ENCODE measurements around the gene OR7G2. TPM values are rescaled to one million over a fixed set of nuclear protein-coding genes. Genes with fewer than 3 reads are reported as not detected.

OR7G2 gene
- total and polyA plus RNA-seq, 9 of the 15 experiments (the other 6 are each of a cell fraction or from before 2014, with no cell fraction given): 0.20 TPM; not detected in 8

- TF ChIP-seq RBM34 (IDR thresholded peaks at IDR 0.05; ENCODE audit: borderline replicate concordance, insufficient read depth, low read length) (no peak), KLF10 (CRISPR knock-in tag; IDR thresholded peaks at IDR 0.05) (no peak), KAT8 (IDR thresholded peaks at IDR 0.05; ENCODE audit: low read depth) (no peak), E2F6 (IDR thresholded peaks at IDR 0.05; ENCODE audit: borderline replicate concordance in 1 of 2, extremely low read depth in 1 of 2, insufficient read depth in 1 of 2, insufficient read length in 1 of 2, low read depth in 1 of 2, low read length in 1 of 2, poor library complexity in 1 of 2, severe bottlenecking in 1 of 2) (peak in 1 of 2 experiments; percentile 54), FOS (IDR thresholded peaks at IDR 0.05; ENCODE audit: extremely low read depth, insufficient read length) (peak; percentile 76), MTA2 (IDR thresholded peaks at IDR 0.05; ENCODE audit: low read depth) (peak; percentile 69), ZNF395 (CRISPR knock-in tag; IDR thresholded peaks at IDR 0.05) (peak; percentile 65; the same call in 1 of the 2 replicates), PURB (CRISPR knock-in tag; IDR thresholded peaks at IDR 0.05; ENCODE audit: low read depth) (no peak), TCF15 (CRISPR knock-in tag; IDR thresholded peaks at IDR 0.05) (no peak), IRF9 (tag; IDR thresholded peaks at IDR 0.05) (no peak), CREBBP (IDR thresholded peaks at IDR 0.05; ENCODE audit: low read depth, low read length) (no peak), SLC30A9 (CRISPR knock-in tag; IDR thresholded peaks at IDR 0.05) (no peak), ZZZ3 (IDR thresholded peaks at IDR 0.05) (no peak), HBP1 (CRISPR knock-in tag; IDR thresholded peaks at IDR 0.05) (no peak), ZNF184 (CRISPR knock-in tag; IDR thresholded peaks at IDR 0.05) (no peak), ZNF24 (IDR thresholded peaks at IDR 0.05) (no peak; the same call in 1 of the 2 replicates), MLX (CRISPR knock-in tag; conservative IDR thresholded peaks at IDR 0.05) (no peak), WHSC1 (IDR thresholded peaks at IDR 0.05; ENCODE audit: low read length) (no peak), BACH1 (tag; IDR thresholded peaks at IDR 0.05) (no peak), ZNF436 (CRISPR knock-in tag; IDR thresholded peaks at IDR 0.05) (no peak), TEAD1 (CRISPR knock-in tag; IDR thresholded peaks at IDR 0.05) (no peak), RBM22 (IDR thresholded peaks at IDR 0.05; ENCODE audit: low read depth, low read length, poor library complexity, severe bottlenecking) (no peak)
These were observed 32.0 kb downstream of the OR7G2 start (continued) for GRCh38 chr19:9075064-9075949.

All from K562 (cell line).